ENCODE results near the gene MRPL20. TPM values are rescaled to one million over a fixed set of nuclear protein-coding genes. Genes with fewer than 3 reads are reported as not detected.

The MRPL20 gene
- total RNA-seq, 1 experiment from 2014 or later = 90.8 TPM

DNA sequence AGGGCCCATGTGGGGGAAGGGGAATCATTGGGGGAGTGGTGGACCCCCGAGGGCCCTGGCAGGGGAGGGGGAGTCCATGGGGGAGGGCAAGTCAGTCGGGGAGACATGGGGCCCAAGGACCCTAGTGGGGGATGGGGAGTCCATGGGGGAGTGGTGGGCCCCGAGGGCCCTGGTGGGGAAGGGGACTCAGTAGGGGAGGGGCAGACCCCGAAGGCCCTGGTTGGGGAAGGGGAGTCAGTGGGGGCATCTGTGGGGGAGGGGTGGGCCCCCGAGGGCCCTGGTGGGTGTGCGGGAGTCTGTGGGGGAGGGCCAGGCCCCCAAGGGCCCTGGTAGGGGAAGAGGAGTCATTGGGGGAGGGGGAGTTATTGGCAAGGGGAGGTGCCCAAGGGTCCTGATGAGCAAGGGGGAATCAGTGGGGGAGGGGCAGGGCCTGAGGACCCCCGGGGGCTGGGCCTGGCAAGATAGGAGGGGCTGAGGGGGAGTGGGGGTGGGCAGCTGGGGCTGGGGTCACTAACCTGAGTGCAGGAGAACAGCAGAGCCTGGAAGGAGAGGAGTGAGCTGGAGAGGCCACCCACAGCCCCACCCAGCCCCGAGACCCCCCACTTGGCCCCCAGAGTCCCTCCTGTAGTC is 50.8 kb downstream of the MRPL20 start:
- no peak overlapping the region for H3K27ac ChIP-seq
- intact Hi-C loops (cut with micrococcal nuclease; ENCODE audit: unreplicated experiment) = no loop called here
- H3K4me3 ChIP-seq = no peak overlapping the region
- H3K27me3 ChIP-seq (ENCODE audit: insufficient read depth, low read depth) = no peaks in the 10 kb centered on the region
- CTCF ChIA-PET = no interaction called here
- no peak overlapping the region for H2AFZ ChIP-seq
- 0 out of 2 replicates have a peak, but pooled peaks cover 7% of the 10 kb centered on the region for H3K79me2 ChIP-seq (ENCODE audit: low read depth)
- no TSS peak for BruUV-seq (replicated peaks)
- peaks cover 28% of the 10 kb centered on the region for H3K4me1 ChIP-seq (replicated peaks; ENCODE audit: insufficient read depth)
- H3K4me2 ChIP-seq = no peak overlapping the region
- TF ChIP-seq EZH2 (IDR thresholded peaks at IDR 0.05; ENCODE audit: low read depth) (no peak), CTCF (conservative IDR thresholded peaks at IDR 0.05) (no peak)
- H3F3A ChIP-seq (ENCODE audit: insufficient read depth, low read depth) = peaks cover 48% of the 10 kb centered on the region; the same call in 1 of the 2 replicates
- no peaks in the 10 kb centered on the region for H4K20me1 ChIP-seq (ENCODE audit: insufficient read depth)
- POLR2A ChIA-PET (ENCODE audit: unreplicated experiment) = no interaction called here
- H3K36me3 ChIP-seq (ENCODE audit: low read depth) = no peaks in the 10 kb centered on the region
- H3K9me3 ChIP-seq (ENCODE audit: insufficient read depth, low read depth) = no peaks in the 10 kb centered on the region
- DNase-seq = no peak
- no peaks in the 10 kb centered on the region for H3K9me2 ChIP-seq (ENCODE audit: insufficient read depth)

GRCh38 chr1:1355416-1355815 is 51.7 kb downstream of the MRPL20 start:
- no peaks in the 10 kb centered on the region for H4K20me1 ChIP-seq (ENCODE audit: insufficient read depth)
- H3K27me3 ChIP-seq (ENCODE audit: insufficient read depth, low read depth) = no peaks in the 10 kb centered on the region
- H3K9me3 ChIP-seq (ENCODE audit: insufficient read depth, low read depth) = no peaks in the 10 kb centered on the region
- no peaks in the 10 kb centered on the region for H3K36me3 ChIP-seq (ENCODE audit: low read depth)
- ChIA-PET CTCF (interaction anchor here (0.6 kb wide), 1 partner anchor 42 kb away, joined by 21 read pairs; no protein-coding TSS in a partner anchor), POLR2A (ENCODE audit: unreplicated experiment) (no interaction called here)
- no peaks in the 10 kb centered on the region for H3K9me2 ChIP-seq (ENCODE audit: insufficient read depth)
- H3K79me2 ChIP-seq (ENCODE audit: low read depth) = 0 out of 2 replicates have a peak, but pooled peaks cover 7% of the 10 kb centered on the region
- no TSS peak for BruUV-seq (replicated peaks)
- peaks cover 43% of the 10 kb centered on the region; the same call in 1 of the 2 replicates for H3F3A ChIP-seq (ENCODE audit: insufficient read depth, low read depth)
- no peak overlapping the region for H3K27ac ChIP-seq
- H3K4me1 ChIP-seq (replicated peaks; ENCODE audit: insufficient read depth) = peaks cover 19% of the 10 kb centered on the region
- H2AFZ ChIP-seq = no peak overlapping the region
- H3K4me2 ChIP-seq = no peak overlapping the region
- no peak overlapping the region for H3K4me3 ChIP-seq
- TF ChIP-seq EZH2 (IDR thresholded peaks at IDR 0.05; ENCODE audit: low read depth) (no peak), CTCF (conservative IDR thresholded peaks at IDR 0.05) (no peak)
- intact Hi-C loops (cut with micrococcal nuclease; ENCODE audit: unreplicated experiment) = no loop called here
- DNase-seq = peak in 1 of 2 experiments; percentile 8

- H3K4me2 ChIP-seq = no peak overlapping the region
- intact Hi-C loops (cut with micrococcal nuclease; ENCODE audit: unreplicated experiment) = no loop called here
- H4K20me1 ChIP-seq (ENCODE audit: insufficient read depth) = no peaks in the 10 kb centered on the region
- DNase-seq = peak in 1 of 2 experiments; percentile 9
- no peak overlapping the region for H3K27ac ChIP-seq
- no peaks in the 10 kb centered on the region for H3K36me3 ChIP-seq (ENCODE audit: low read depth)
- TF ChIP-seq CTCF (conservative IDR thresholded peaks at IDR 0.05) = no peak
- TF ChIP-seq EZH2 (IDR thresholded peaks at IDR 0.05; ENCODE audit: low read depth) = no peak
- peaks cover 11% of the 10 kb centered on the region for H3K4me1 ChIP-seq (replicated peaks; ENCODE audit: insufficient read depth)
- H3K9me2 ChIP-seq (ENCODE audit: insufficient read depth) = no peaks in the 10 kb centered on the region
- H3K27me3 ChIP-seq (ENCODE audit: insufficient read depth, low read depth) = no peaks in the 10 kb centered on the region
- peaks cover 38% of the 10 kb centered on the region; the same call in 1 of the 2 replicates for H3F3A ChIP-seq (ENCODE audit: insufficient read depth, low read depth)
- no peaks in the 10 kb centered on the region for H3K9me3 ChIP-seq (ENCODE audit: insufficient read depth, low read depth)
- ChIA-PET CTCF (no interaction called here), POLR2A (ENCODE audit: unreplicated experiment) (no interaction called here)
- no peak overlapping the region for H3K4me3 ChIP-seq
- BruUV-seq (replicated peaks) = no TSS peak
- H3K79me2 ChIP-seq (ENCODE audit: low read depth) = 0 out of 2 replicates have a peak, but pooled peaks cover 7% of the 10 kb centered on the region
- no peak overlapping the region for H2AFZ ChIP-seq
Measured at GRCh38 chr1:1354271-1355247, 52.5 kb downstream of the MRPL20 start.

Measured in PC-9 (cell line).